HCT116 (cell line): ENCODE data around the gene LCN6. TPM values are rescaled to one million over a fixed set of nuclear protein-coding genes. Genes with fewer than 3 reads are reported as not detected.

Experiments
- ATAC-seq: fragments of 200-7000 bp; cut with Tn5 transposase; 2 replicates; pipeline ENCODE4 v1.9.1; 2020; ENCODE audit warnings: mild to moderate bottlenecking, moderate library complexity
- BruUV-seq: library from RNA; stranded (reverse); fragments of 400-500 nt; replicated peaks from 2 replicates; lab custom pipeline; 2021; lab: Mats Ljungman, UMichigan
- CTCF ChIA-PET: fragments of 300-600 bp; sonication (Branson Sonifier 250); formaldehyde crosslinking; loops from one replicate; lab custom pipeline; 2021; ENCODE audit warnings: antibody characterized with exemption; lab: Charles Lee
- POLR2A ChIA-PET: fragments of 300-600, 350-600 bp; sonication (Branson Sonifier 250); formaldehyde crosslinking; loops from one replicate; lab custom pipeline; 2021; ENCODE audit warnings: antibody characterized with exemption; lab: Charles Lee
- RAD21 ChIA-PET, 2 experiments: fragments of 300-600 bp; sonication (Branson Sonifier 250); formaldehyde crosslinking; loops; one replicate each; lab custom pipeline; 2023; ENCODE audit warnings: low total read pairs in 2 of 2; ENCODE audit not compliant: uncharacterized antibody in 2 of 2, unreplicated experiment in 2 of 2, low non-redundant PET in 1 of 2; lab: Charles Lee
- DNase-seq: peaks from one replicate; pipeline ENCODE4 v3.0.0-alpha.2; 2010; ENCODE audit warnings: low read depth, low spot score
- H2AFZ ChIP-seq: fragments of 200-600 bp; shearing (Covaris generic), sonication (generic); 2 replicates; pipeline ENCODE4 v1.6.1; 2017; ENCODE audit warnings: low read depth, mixed run types, mixed read lengths, antibody characterized with exemption, low read length; ENCODE audit not compliant: poor library complexity, severe bottlenecking
- H3K27ac ChIP-seq: 2 replicates; pipeline ENCODE4 v1.5.1; 2012; ENCODE audit warnings: low read depth, low read length
- H3K27me3 ChIP-seq: fragments of 200-600 bp; sonication (generic); 2 replicates; pipeline ENCODE4 v1.6.1; 2016; ENCODE audit warnings: mixed run types, low read length, mixed read lengths; ENCODE audit not compliant: insufficient read depth
- H3K36me3 ChIP-seq, 2 experiments: fragments of 200-500 bp in 1 of 2; fragments of 200-600 bp in 1 of 2; sonication (Bioruptor generic) in 1 of 2; sonication (generic) in 1 of 2; 2 replicates each; pipeline versions ENCODE4 v1.5.1 to v1.6.1; 2014 to 2016; ENCODE audit warnings: low read length in 2 of 2, inconsistent platforms in 1 of 2, mixed read lengths in 1 of 2, mixed run types in 1 of 2; ENCODE audit not compliant: insufficient read depth in 2 of 2, control insufficient read depth in 1 of 2
- H3K4me1 ChIP-seq, 2 experiments: fragments of 200-600 bp in 1 of 2; sonication (generic) in 1 of 2; 2 replicates each; pipeline versions ENCODE4 v1.5.1 to v1.6.1; 2012 to 2017; ENCODE audit warnings: low read length in 2 of 2, inconsistent platforms in 1 of 2, mild to moderate bottlenecking in 1 of 2, mixed read lengths in 1 of 2, mixed run types in 1 of 2, moderate library complexity in 1 of 2; ENCODE audit not compliant: insufficient read depth in 2 of 2, control insufficient read depth in 1 of 2
- H3K4me2 ChIP-seq: fragments of 200-600 bp; sonication (generic); 2 replicates; pipeline ENCODE4 v1.6.1; 2017; ENCODE audit warnings: mixed run types, low read length, mixed read lengths
- H3K4me3 ChIP-seq, 2 experiments: fragments of 200-600 bp in 1 of 2; sonication (generic) in 1 of 2; replicated peaks in 1 of 2; 2 replicates each; pipeline ENCODE4 v1.5.1; 2011 to 2016; ENCODE audit warnings: low read length in 2 of 2, control low read depth in 1 of 2, low read depth in 1 of 2, mild to moderate bottlenecking in 1 of 2, mixed read lengths in 1 of 2, mixed run types in 1 of 2
- H3K79me2 ChIP-seq: fragments of 200-600 bp; sonication (generic); 2 replicates; pipeline ENCODE4 v1.6.1; 2017; ENCODE audit warnings: mild to moderate bottlenecking, mixed run types, low read length, moderate library complexity, mixed read lengths; ENCODE audit not compliant: insufficient read depth
- H3K9ac ChIP-seq: fragments of 200-600 bp; sonication (generic); 2 replicates; pipeline ENCODE4 v1.6.1; 2016; ENCODE audit warnings: low read length, mixed read lengths
- H3K9me2 ChIP-seq: fragments of 200-600 bp; sonication (generic), shearing (Covaris generic); 2 replicates; pipeline ENCODE4 v1.6.1; 2017; ENCODE audit warnings: mixed run types, mild to moderate bottlenecking, moderate library complexity; ENCODE audit not compliant: insufficient read depth
- H3K9me3 ChIP-seq, 2 experiments: fragments of 200-500 bp in 1 of 2; fragments of 200-600 bp in 1 of 2; sonication (Bioruptor generic) in 1 of 2; sonication (generic) in 1 of 2; 2 replicates each; pipeline ENCODE4 v1.6.1; 2014 to 2017; ENCODE audit warnings: low read length in 2 of 2, mixed read lengths in 2 of 2, inconsistent platforms in 1 of 2, low read depth in 1 of 2, mild to moderate bottlenecking in 1 of 2, mixed run types in 1 of 2, moderate library complexity in 1 of 2; ENCODE audit not compliant: control insufficient read depth in 1 of 2, insufficient read depth in 1 of 2
- H4K20me1 ChIP-seq: fragments of 200-600 bp; sonication (generic), shearing (Covaris generic); 2 replicates; pipeline ENCODE4 v1.6.1; 2017; ENCODE audit warnings: mixed run types, mild to moderate bottlenecking, moderate library complexity; ENCODE audit not compliant: insufficient read depth
- CTCF ChIP-seq, 3 experiments: fragments of 200-600 bp in 1 of 3; sonication (generic) in 1 of 3; IDR thresholded peaks in 2 of 3; conservative IDR thresholded peaks in 1 of 3; 2 replicates each; pipeline ENCODE4 v1.5.1; 2012 to 2017; ENCODE audit warnings: low read depth in 2 of 3, low read length in 2 of 3, antibody characterized with exemption in 1 of 3, borderline replicate concordance in 1 of 3, control low read depth in 1 of 3, mild to moderate bottlenecking in 1 of 3, mixed read lengths in 1 of 3, mixed run types in 1 of 3, moderate library complexity in 1 of 3; ENCODE audit not compliant: insufficient read depth in 1 of 3
- EGR1 ChIP-seq: IDR thresholded peaks from 2 replicates; pipeline ENCODE4 v1.6.1; 2012; ENCODE audit warnings: low read depth
- ELF1 ChIP-seq: IDR thresholded peaks from 2 replicates; pipeline ENCODE4 v1.6.1; 2012; ENCODE audit warnings: low read depth, borderline replicate concordance
- FOSL1 ChIP-seq: IDR thresholded peaks from 2 replicates; pipeline ENCODE4 v1.6.1; 2012; ENCODE audit warnings: low read depth
- MAX ChIP-seq: IDR thresholded peaks from 2 replicates; pipeline ENCODE4 v1.6.1; 2012
- POLR2A ChIP-seq: IDR thresholded peaks from 2 replicates; pipeline ENCODE4 v1.7.0; 2011; ENCODE audit warnings: borderline replicate concordance; ENCODE audit not compliant: insufficient read depth, insufficient read length; ENCODE audit errors: extremely low read depth
- POLR2AphosphoS5 ChIP-seq: IDR thresholded peaks from 2 replicates; pipeline ENCODE4 v1.6.1; 2011; ENCODE audit warnings: mild to moderate bottlenecking, low read depth, low read length, moderate library complexity
- SRF ChIP-seq: IDR thresholded peaks from 2 replicates; pipeline ENCODE4 v1.6.1; 2012; ENCODE audit warnings: low read depth
- TCF7L2 ChIP-seq: IDR thresholded peaks from 2 replicates; pipeline ENCODE4 v1.7.0; 2011; ENCODE audit warnings: borderline replicate concordance, inconsistent platforms; ENCODE audit not compliant: insufficient read depth, insufficient read length; ENCODE audit errors: extremely low read depth
- ZFX ChIP-seq: fragments of 450-650 bp; IDR thresholded peaks from 2 replicates; pipeline ENCODE4 v1.6.1; 2017
- ZNF274 ChIP-seq: fragments of 200-500 bp; sonication (Bioruptor generic); IDR thresholded peaks from 2 replicates; pipeline ENCODE4 v1.6.1; 2014; ENCODE audit warnings: mild to moderate bottlenecking, low read depth, low read length, inconsistent platforms
- intact Hi-C: fragments of 100-400 bp; cut with micrococcal nuclease; formaldehyde crosslinking; loops from 2 replicates; pipeline ENCODE4 v1.10.0; 2022
- total RNA-seq: library from RNA; stranded (reverse); gene quantifications from one replicate; pipeline ENCODE4 v1.2.1, GENCODE V29; 2021; ENCODE audit not compliant: unreplicated experiment

The LCN6 gene
- total RNA-seq, 1 experiment from 2014 or later, result not detected

DNA sequence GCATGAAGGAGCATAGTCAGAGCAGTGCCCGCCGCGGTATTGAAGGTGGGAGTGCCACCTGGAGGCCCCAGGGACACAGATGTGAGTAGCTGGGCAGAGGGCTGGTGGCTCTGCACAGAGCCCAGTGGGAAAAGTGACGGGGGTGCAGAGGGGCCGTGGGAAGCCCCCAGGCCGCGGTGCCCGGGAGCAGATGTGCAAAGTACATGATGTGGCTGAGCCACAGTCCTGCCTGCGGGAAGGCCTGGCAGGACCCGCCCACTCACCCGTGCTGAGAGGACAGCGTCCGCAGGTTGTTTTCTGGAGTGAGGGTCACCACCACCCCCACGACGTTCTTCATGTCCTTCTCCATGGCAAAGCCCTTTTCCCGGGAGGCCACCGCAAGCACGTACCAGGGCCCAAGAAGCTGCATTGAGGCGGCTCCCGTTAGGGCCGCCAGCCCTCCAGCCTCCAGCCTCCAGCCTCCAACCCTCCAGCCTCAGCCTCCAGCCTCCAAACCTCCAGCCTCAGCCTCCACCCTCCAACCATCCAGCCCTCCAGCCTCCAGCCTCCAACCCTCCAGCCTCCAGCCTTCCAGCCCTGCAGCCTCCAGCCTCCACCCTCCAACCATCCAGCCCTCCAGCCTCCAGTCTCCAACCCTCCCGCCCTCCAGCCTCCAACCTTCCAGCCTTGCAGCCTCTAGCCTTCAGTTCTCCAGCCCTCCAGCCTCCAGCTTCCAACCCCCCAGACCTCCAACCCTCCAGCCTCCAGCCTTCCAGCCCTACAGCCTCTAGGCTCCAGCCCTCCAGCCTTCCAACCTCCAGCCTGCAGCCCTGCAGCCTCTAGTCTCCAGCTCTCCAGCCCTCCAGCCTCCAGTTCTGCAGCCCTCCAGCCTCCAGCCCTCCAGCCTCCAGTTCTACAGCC lies 914 bp downstream of the LCN6 start:
- no peak for ATAC-seq
- Histone ChIP-seq H4K20me1 (no peaks in the 10 kb centered on the region), H3K4me3 (no peak overlapping the region), H3K9me2 (no peaks in the 10 kb centered on the region), H3K4me1 (no peaks in the 10 kb centered on the region), H3K27ac (no peak overlapping the region), H3K27me3 (no peaks in the 10 kb centered on the region), H3K9me3 (peaks cover 4 to 12% of the 10 kb centered on the region in 2 experiments; a peak in 3 of 4 replicates), H3K4me2 (no peak overlapping the region), H3K36me3 (no peaks in the 10 kb centered on the region), H3K9ac (no peak overlapping the region), H3K79me2 (no peaks in the 10 kb centered on the region), H2AFZ (no peak overlapping the region)
- intact Hi-C loops, result no loop called here
- no TSS peak for BruUV-seq
- RAD21 ChIA-PET, result no interaction called here
- no peak for DNase-seq
- POLR2A ChIA-PET, result no interaction called here
- TF ChIP-seq SRF, result no peak
- no peak for TF ChIP-seq FOSL1
- CTCF ChIA-PET, result no interaction called here

DNA sequence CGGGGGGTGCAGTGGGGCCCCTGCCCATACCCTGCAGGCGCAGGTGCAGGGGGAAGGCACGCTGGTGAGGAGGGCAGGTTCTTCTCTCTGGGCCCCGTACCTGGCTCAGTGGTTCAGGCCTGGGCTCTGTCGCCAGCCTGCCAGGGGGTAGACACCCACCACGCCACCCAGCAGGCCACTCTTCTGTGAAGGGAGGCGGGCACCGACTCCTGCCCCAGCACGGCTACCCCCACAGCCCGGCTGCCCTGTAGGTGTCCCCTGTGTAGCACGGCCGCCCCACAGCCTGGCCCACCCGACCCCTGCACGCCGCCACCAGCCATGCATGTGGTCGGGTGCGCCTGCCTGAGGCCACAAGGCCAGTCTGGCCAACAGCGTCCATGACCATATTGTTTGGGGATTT lies 1.7 kb downstream of the LCN6 start:
- CTCF ChIA-PET, result no interaction called here

More for the DNA sequence above, 1.7 kb downstream of the LCN6 start:
- H3K4me2 ChIP-seq, result no peak overlapping the region
- no peaks in the 10 kb centered on the region for H3K27me3 ChIP-seq
- BruUV-seq, result no TSS peak
- H3K79me2 ChIP-seq, result no peaks in the 10 kb centered on the region
- intact Hi-C loops, result no loop called here
- H3K27ac ChIP-seq, result no peak overlapping the region
- H3K4me1 ChIP-seq, result no peaks in the 10 kb centered on the region
- H3K4me3 ChIP-seq, result no peak overlapping the region
- POLR2A ChIA-PET, result no interaction called here
- no peak overlapping the region for H3K9ac ChIP-seq
- no peaks in the 10 kb centered on the region for H4K20me1 ChIP-seq
- TF ChIP-seq POLR2AphosphoS5, result no peak
- TF ChIP-seq ELF1, result no peak
- TF ChIP-seq TCF7L2, result no peak
- TF ChIP-seq ZFX, result no peak
- TF ChIP-seq EGR1, result no peak
- TF ChIP-seq ZNF274, result no peak
- TF ChIP-seq MAX, result no peak
- TF ChIP-seq POLR2A, result no peak
- TF ChIP-seq CTCF (IDR thresholded peaks at IDR 0.05 in 2 of 3, conservative IDR thresholded peaks at IDR 0.05 in 1 of 3; ENCODE audit: borderline replicate concordance in 1 of 3, insufficient read depth in 1 of 3, low read depth in 2 of 3, low read length in 2 of 3), result no peak
- TF ChIP-seq, all 23 proteins: peak for 0
- ATAC-seq (no peak), DNase-seq (no peak)
- Histone ChIP-seq H3K9me3 (peaks cover 0 to 5% of the 10 kb centered on the region in 2 experiments; a peak in 2 of 4 replicates), H2AFZ (no peak overlapping the region), H3K36me3 (no peaks in the 10 kb centered on the region), H3K9me2 (no peaks in the 10 kb centered on the region)
- RAD21 ChIA-PET, result no interaction called here
